ENCODE measurements around the gene NR4A3.

GRCh38 chr9:99779277-99779676 lies 42.4 kb upstream of the NR4A3 start:
- TF ChIP-seq POLR2A (IDR thresholded peaks at IDR 0.05) = no peak
- no peak for TF ChIP-seq CTCF (IDR thresholded peaks at IDR 0.05 in 8 of 11, conservative IDR thresholded peaks at IDR 0.05 in 3 of 11)
- TF ChIP-seq POLR2AphosphoS5 (IDR thresholded peaks at IDR 0.05) = no peak
